ENCODE results near the gene EML1. TPM values are rescaled to one million over a fixed set of nuclear protein-coding genes. Genes with fewer than 3 reads are reported as not detected.

The EML1 gene
- total and polyA plus RNA-seq, 2 experiments from 2014 or later = 16.6 to 16.9 TPM

DNA sequence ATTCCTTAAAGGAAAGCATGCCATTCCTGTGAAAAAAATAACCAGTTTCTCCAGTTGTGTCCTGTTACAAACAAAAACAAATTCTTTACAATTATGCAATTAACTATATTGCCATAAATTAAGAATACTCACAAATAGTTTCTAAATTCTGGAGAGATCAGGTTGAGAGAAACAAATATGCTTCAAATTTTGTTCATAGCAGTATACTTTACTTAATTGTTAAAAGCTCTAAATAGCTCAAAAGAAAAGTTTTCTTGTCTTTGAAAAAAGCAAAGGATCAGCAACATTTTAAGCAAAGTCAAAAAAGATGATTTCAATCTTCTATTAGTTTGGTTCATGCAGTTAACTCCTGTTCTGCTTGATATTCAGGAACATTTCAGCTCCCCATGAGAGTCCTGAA lies 109.7 kb downstream of the EML1 start:
- no peak for TF ChIP-seq CTCF (IDR thresholded peaks at IDR 0.05; ENCODE audit: low read depth, low read length)
- no peak overlapping the region for H3K4me3 ChIP-seq

GRCh38 chr14:99904506-99904905 lies 111.3 kb downstream of the EML1 start:
- Histone ChIP-seq H3K36me3 (no peaks in the 10 kb centered on the region), H3K4me3 (no peak overlapping the region), H3K4me1 (ENCODE audit: low read depth) (no peaks in the 10 kb centered on the region), H3K27me3 (no peaks in the 10 kb centered on the region), H3K9me3 (ENCODE audit: low read depth) (no peaks in the 10 kb centered on the region), H3K27ac (no peak overlapping the region)
- DNase-seq (ENCODE audit: low read depth in 1 of 2, low spot score in 1 of 2) = no peak
- TF ChIP-seq CTCF (IDR thresholded peaks at IDR 0.05; ENCODE audit: low read depth, low read length) = no peak

More for the DNA sequence above, 109.7 kb downstream of the EML1 start:
- DNase-seq (ENCODE audit: low read depth in 1 of 2, low spot score in 1 of 2) = no peak
- no peaks in the 10 kb centered on the region for H3K36me3 ChIP-seq
- no peak overlapping the region for H3K27ac ChIP-seq
- H3K9me3 ChIP-seq (ENCODE audit: low read depth) = no peaks in the 10 kb centered on the region
- H3K27me3 ChIP-seq = no peaks in the 10 kb centered on the region
- no peaks in the 10 kb centered on the region for H3K4me1 ChIP-seq (ENCODE audit: low read depth)

- no peak overlapping the region for H3K27ac ChIP-seq
- no peaks in the 10 kb centered on the region for H3K4me1 ChIP-seq (ENCODE audit: low read depth)
- no peaks in the 10 kb centered on the region for H3K36me3 ChIP-seq
- TF ChIP-seq CTCF (IDR thresholded peaks at IDR 0.05; ENCODE audit: low read depth, low read length) = no peak
- no peak overlapping the region for H3K4me3 ChIP-seq
- no peaks in the 10 kb centered on the region for H3K27me3 ChIP-seq
- DNase-seq (ENCODE audit: low read depth in 1 of 2, low spot score in 1 of 2) = no peak
- no peaks in the 10 kb centered on the region for H3K9me3 ChIP-seq (ENCODE audit: low read depth)
These were observed 111.9 kb downstream of the EML1 start for GRCh38 chr14:99905121-99905520.

GRCh38 chr14:99907761-99908652 lies 114.8 kb downstream of the EML1 start:
- Histone ChIP-seq H3K27me3 (no peaks in the 10 kb centered on the region), H3K9me3 (ENCODE audit: low read depth) (no peaks in the 10 kb centered on the region), H3K27ac (no peak overlapping the region), H3K36me3 (no peaks in the 10 kb centered on the region), H3K4me3 (no peak overlapping the region), H3K4me1 (ENCODE audit: low read depth) (no peaks in the 10 kb centered on the region)
- TF ChIP-seq CTCF (IDR thresholded peaks at IDR 0.05; ENCODE audit: low read depth, low read length) = no peak
- no peak for DNase-seq (ENCODE audit: low read depth in 1 of 2, low spot score in 1 of 2)

- Histone ChIP-seq H3K4me3 (no peak overlapping the region), H3K9me3 (ENCODE audit: low read depth) (no peaks in the 10 kb centered on the region), H3K4me1 (ENCODE audit: low read depth) (no peaks in the 10 kb centered on the region), H3K27me3 (no peaks in the 10 kb centered on the region), H3K27ac (no peak overlapping the region), H3K36me3 (no peaks in the 10 kb centered on the region)
- no peak for TF ChIP-seq CTCF (IDR thresholded peaks at IDR 0.05; ENCODE audit: low read depth, low read length)
- DNase-seq (ENCODE audit: low read depth in 1 of 2, low spot score in 1 of 2) = no peak
These were observed 115.5 kb downstream of the EML1 start for GRCh38 chr14:99908653-99909250.
